Caco-2 (cell line): Measurements from ENCODE around the gene TPD52L1. TPM values are rescaled to one million over a fixed set of nuclear protein-coding genes. Genes with fewer than 3 reads are reported as not detected.

Experiments
- BruUV-seq: library from RNA; stranded (reverse); fragments of 400-500 nt; replicated peaks from 2 replicates; lab custom pipeline; 2021; lab: Mats Ljungman, UMichigan
- CTCF ChIA-PET: fragments of 300-600 bp; sonication (Branson Sonifier 250); formaldehyde crosslinking; loops from one replicate; lab custom pipeline; 2022; ENCODE audit warnings: antibody characterized with exemption; lab: Charles Lee
- POLR2A ChIA-PET: fragments of 300-600 bp; sonication (Branson Sonifier 250); formaldehyde crosslinking; loops from one replicate; lab custom pipeline; 2022; ENCODE audit warnings: antibody characterized with exemption; lab: Charles Lee
- DNase-seq, 2 experiments: peaks; one replicate each; pipeline versions ENCODE4 v3.0.0 to v3.0.0-alpha.2; 2020 to 2022
- H3K27me3 ChIP-seq: replicated peaks from 2 replicates; pipeline ENCODE4 v1.6.0; 2011; ENCODE audit warnings: low read length; ENCODE audit not compliant: control insufficient read depth, insufficient read depth
- H3K36me3 ChIP-seq: 2 replicates; pipeline ENCODE4 v1.5.1; 2011; ENCODE audit warnings: low read length; ENCODE audit not compliant: control insufficient read depth, insufficient read depth
- H3K4me1 ChIP-seq: fragments of 250-450 bp; sonication (Bioruptor Pico); 2 replicates; pipeline ENCODE4 v1.5.1; 2020; ENCODE audit warnings: mild to moderate bottlenecking
- H3K4me3 ChIP-seq: 2 replicates; pipeline ENCODE4 v1.5.1; 2011; ENCODE audit warnings: low read depth, mild to moderate bottlenecking, control low read depth, low read length
- H3K9me3 ChIP-seq: fragments of 250-450 bp; sonication (Bioruptor Pico); 2 replicates; pipeline ENCODE4 v1.5.1; 2020; ENCODE audit warnings: mild to moderate bottlenecking, moderate library complexity
- H3K27ac Mint-ChIP-seq: one replicate; pipeline ENCODE4 v1.8.0; 2022; ENCODE audit warnings: mixed read lengths; ENCODE audit not compliant: unreplicated experiment
- H3K27me3 Mint-ChIP-seq: one replicate; pipeline ENCODE4 v1.8.0; 2022; ENCODE audit warnings: mixed read lengths; ENCODE audit not compliant: insufficient read depth, unreplicated experiment
- H3K36me3 Mint-ChIP-seq: one replicate; pipeline ENCODE4 v1.8.0; 2022; ENCODE audit warnings: mild to moderate bottlenecking, mixed read lengths; ENCODE audit not compliant: insufficient read depth, unreplicated experiment
- H3K4me1 Mint-ChIP-seq: one replicate; pipeline ENCODE4 v1.8.0; 2022; ENCODE audit warnings: low read depth, mixed read lengths; ENCODE audit not compliant: unreplicated experiment
- H3K4me3 Mint-ChIP-seq: one replicate; pipeline ENCODE4 v1.8.0; 2022; ENCODE audit warnings: mild to moderate bottlenecking, moderate library complexity, mixed read lengths; ENCODE audit not compliant: unreplicated experiment
- H3K9me3 Mint-ChIP-seq: one replicate; pipeline ENCODE4 v1.8.0; 2022; ENCODE audit warnings: mixed read lengths; ENCODE audit not compliant: unreplicated experiment
- CTCF ChIP-seq, 2 experiments: fragments of 200-600 bp in 1 of 2; IDR thresholded peaks; 1 replicate in 1 of 2; 2 replicates in 1 of 2; pipeline versions ENCODE4 v1.5.1 to v1.8.0; 2011 to 2022; ENCODE audit warnings: antibody characterized with exemption in 1 of 2, control low read depth in 1 of 2, inconsistent platforms in 1 of 2, low read depth in 1 of 2, low read length in 1 of 2, mild to moderate bottlenecking in 1 of 2, moderate library complexity in 1 of 2; ENCODE audit not compliant: insufficient read depth in 1 of 2, severe bottlenecking in 1 of 2, unreplicated experiment in 1 of 2
- intact Hi-C: fragments of 100-400 bp; cut with micrococcal nuclease; formaldehyde crosslinking; loops from one replicate; pipeline ENCODE4 v1.10.0; 2022; ENCODE audit not compliant: unreplicated experiment
- total RNA-seq: library from RNA; stranded (reverse); gene quantifications from 2 replicates; pipeline ENCODE4 v1.2.3, GENCODE V29; 2022

TPD52L1 gene
- total RNA-seq, 1 experiment from 2014 or later = 83.9 TPM

DNA sequence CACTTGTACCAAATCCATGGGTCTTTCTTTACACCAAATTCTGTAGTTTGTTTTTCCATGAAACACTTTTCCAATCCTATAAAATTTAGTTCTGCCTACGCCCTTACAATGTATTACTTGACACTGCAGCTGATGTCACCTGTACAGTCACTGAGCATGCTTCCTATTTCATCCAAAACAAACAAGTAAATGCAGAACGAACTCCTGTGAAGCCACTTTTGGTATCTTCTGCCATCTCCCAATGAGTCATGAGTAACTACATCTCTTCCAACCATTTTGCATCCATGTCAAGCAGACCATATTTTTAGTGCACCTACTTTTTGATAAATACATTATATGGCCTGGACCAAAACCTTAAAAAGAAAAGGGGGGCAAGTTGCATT is 105.8 kb downstream of the TPD52L1 start:
- Histone ChIP-seq H3K4me1 (no peaks in the 10 kb centered on the region), H3K36me3 (no peaks in the 10 kb centered on the region), H3K9me3 (no peaks in the 10 kb centered on the region), H3K27me3 (no peaks in the 10 kb centered on the region), H3K4me3 (no peak overlapping the region)
- no peak overlapping the region for H3K4me3 Mint-ChIP-seq
- H3K36me3 Mint-ChIP-seq = no peaks in the 10 kb centered on the region
- no peak for DNase-seq
- ChIA-PET POLR2A (no interaction called here), CTCF (no interaction called here)
- no TSS peak for BruUV-seq
- TF ChIP-seq CTCF (IDR thresholded peaks at IDR 0.05; ENCODE audit: insufficient read depth in 1 of 2, low read depth in 1 of 2, low read length in 1 of 2, severe bottlenecking in 1 of 2, unreplicated experiment in 1 of 2) = no peak
- H3K9me3 Mint-ChIP-seq = no peaks in the 10 kb centered on the region
- no peak overlapping the region for H3K27ac Mint-ChIP-seq
- no peaks in the 10 kb centered on the region for H3K4me1 Mint-ChIP-seq
- intact Hi-C loops = loop anchor here (5.0 kb wide), 1 partner anchor 67 kb away; no protein-coding TSS in a partner anchor
- H3K27me3 Mint-ChIP-seq = no peaks in the 10 kb centered on the region

GRCh38 chr6:125262016-125263013 is 108.7 kb downstream of the TPD52L1 start:
- no peaks in the 10 kb centered on the region for H3K27me3 Mint-ChIP-seq
- POLR2A ChIA-PET = no interaction called here
- intact Hi-C loops = no loop called here

GRCh38 chr6:125264476-125264875 is 110.9 kb downstream of the TPD52L1 start:
- intact Hi-C loops = no loop called here
- no TSS peak for BruUV-seq
- no peaks in the 10 kb centered on the region for H3K9me3 ChIP-seq
- TF ChIP-seq CTCF (IDR thresholded peaks at IDR 0.05; ENCODE audit: insufficient read depth in 1 of 2, low read depth in 1 of 2, low read length in 1 of 2, severe bottlenecking in 1 of 2, unreplicated experiment in 1 of 2) = no peak
- no peaks in the 10 kb centered on the region for H3K4me1 ChIP-seq
- Mint-ChIP-seq H3K9me3 (no peaks in the 10 kb centered on the region), H3K27me3 (no peaks in the 10 kb centered on the region), H3K36me3 (no peaks in the 10 kb centered on the region), H3K4me3 (no peak overlapping the region), H3K27ac (no peak overlapping the region), H3K4me1 (no peaks in the 10 kb centered on the region)
- H3K27me3 ChIP-seq = no peaks in the 10 kb centered on the region
- H3K36me3 ChIP-seq = no peaks in the 10 kb centered on the region
- POLR2A ChIA-PET = interaction anchor here (1.0 kb wide), 1 partner anchor 111 kb away, joined by 3 read pairs; the partner anchor contains the start of gene TPD52L1
- CTCF ChIA-PET = no interaction called here
- DNase-seq = no peak
- H3K4me3 ChIP-seq = no peak overlapping the region

More at GRCh38 chr6:125262016-125263013, 108.7 kb downstream of the TPD52L1 start:
- H3K27me3 ChIP-seq = no peaks in the 10 kb centered on the region
- no peak for TF ChIP-seq CTCF (IDR thresholded peaks at IDR 0.05; ENCODE audit: insufficient read depth in 1 of 2, low read depth in 1 of 2, low read length in 1 of 2, severe bottlenecking in 1 of 2, unreplicated experiment in 1 of 2)
- Mint-ChIP-seq H3K27ac (no peak overlapping the region), H3K4me3 (no peak overlapping the region), H3K36me3 (no peaks in the 10 kb centered on the region), H3K9me3 (no peaks in the 10 kb centered on the region), H3K4me1 (no peaks in the 10 kb centered on the region)
- DNase-seq = no peak
- H3K4me3 ChIP-seq = no peak overlapping the region
- H3K4me1 ChIP-seq = no peaks in the 10 kb centered on the region
- no peaks in the 10 kb centered on the region for H3K9me3 ChIP-seq
- CTCF ChIA-PET = no interaction called here
- no TSS peak for BruUV-seq
- H3K36me3 ChIP-seq = no peaks in the 10 kb centered on the region
